ENCODE results near the gene ZNF740. TPM values are rescaled to one million over a fixed set of nuclear protein-coding genes. Genes with fewer than 3 reads are reported as not detected.

ZNF740 gene
- polyA plus RNA-seq, 1 of the 3 experiments (the other 2 are of a cell fraction) = 14.6 TPM

DNA sequence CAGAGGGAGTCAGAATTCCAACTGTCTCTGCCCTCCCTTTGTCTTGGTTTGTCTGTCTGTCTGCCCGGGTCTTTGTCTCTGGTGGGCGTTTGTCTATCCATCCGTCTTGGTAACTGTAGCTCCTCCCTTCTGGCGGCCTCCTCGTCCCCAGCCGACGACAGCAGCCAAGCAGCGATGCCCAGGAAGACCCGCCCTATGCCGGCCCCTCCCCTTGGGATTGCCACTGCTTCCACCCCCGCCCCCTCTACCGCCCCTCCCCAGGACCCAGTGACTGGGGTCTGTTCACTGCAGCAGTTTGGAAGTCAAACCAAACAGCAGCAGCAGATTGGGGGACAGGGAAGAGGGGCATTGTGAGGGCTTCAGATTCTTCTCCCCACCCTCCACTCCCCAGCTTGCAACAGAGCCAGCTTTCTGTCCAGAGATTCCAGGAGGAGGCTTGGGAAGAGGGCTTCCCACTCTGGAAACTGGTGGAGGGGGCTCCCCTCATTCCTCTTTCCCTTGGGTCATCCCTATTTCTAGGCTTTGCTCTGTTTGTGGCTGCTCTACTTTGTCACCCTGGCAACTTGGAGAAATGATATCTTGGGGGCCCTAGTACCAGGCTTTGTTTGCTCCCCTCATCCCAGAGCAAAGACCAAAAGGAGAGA is 53.9 kb downstream of the ZNF740 start:
- H3K4me3 ChIP-seq (ENCODE audit: low read depth in 2 of 2, low read length in 1 of 2) = peak overlapping the region in 1 of 2 experiments; percentile 7; a peak in 1 of 4 replicates
- H3K27me3 ChIP-seq (ENCODE audit: insufficient read depth) = no peaks in the 10 kb centered on the region
- H3K9me2 ChIP-seq = no peaks in the 10 kb centered on the region
- ChIA-PET POLR2A (interaction anchor here (0.7 to 1.5 kb wide), 3 partner anchors 10 to 54 kb away, joined by 3 to 8 read pairs (median 4); partner anchors contain the start of genes CSAD and ZNF740), CTCF (interaction anchor here (0.6 to 4.5 kb wide), 9 partner anchors 9 to 187 kb away, joined by 3 to 19 read pairs (median 3); partner anchors contain the start of gene ESPL1)
- TF ChIP-seq RAD21 (IDR thresholded peaks at IDR 0.05; ENCODE audit: low read length) (no peak), RCOR1 (IDR thresholded peaks at IDR 0.05; ENCODE audit: low read length) (no peak), MXI1 (IDR thresholded peaks at IDR 0.05; ENCODE audit: low read depth, low read length) (no peak), GATA2 (CRISPR knock-in tag; IDR thresholded peaks at IDR 0.05) (no peak), SIN3A (IDR thresholded peaks at IDR 0.05; ENCODE audit: borderline replicate concordance, low read depth, low read length) (no peak), ELF1 (IDR thresholded peaks at IDR 0.05) (no peak)
- TF ChIP-seq, protein P1, sequence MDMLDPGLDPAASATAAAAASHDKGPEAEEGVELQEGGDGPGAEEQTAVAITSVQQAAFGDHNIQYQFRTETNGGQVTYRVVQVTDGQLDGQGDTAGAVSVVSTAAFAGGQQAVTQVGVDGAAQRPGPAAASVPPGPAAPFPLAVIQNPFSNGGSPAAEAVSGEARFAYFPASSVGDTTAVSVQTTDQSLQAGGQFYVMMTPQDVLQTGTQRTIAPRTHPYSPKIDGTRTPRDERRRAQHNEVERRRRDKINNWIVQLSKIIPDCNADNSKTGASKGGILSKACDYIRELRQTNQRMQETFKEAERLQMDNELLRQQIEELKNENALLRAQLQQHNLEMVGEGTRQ (IDR thresholded peaks at IDR 0.05; ENCODE audit: borderline replicate concordance, low read depth, low read length) = no peak
- TF ChIP-seq, protein P2, sequence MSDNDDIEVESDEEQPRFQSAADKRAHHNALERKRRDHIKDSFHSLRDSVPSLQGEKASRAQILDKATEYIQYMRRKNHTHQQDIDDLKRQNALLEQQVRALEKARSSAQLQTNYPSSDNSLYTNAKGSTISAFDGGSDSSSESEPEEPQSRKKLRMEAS (IDR thresholded peaks at IDR 0.05; ENCODE audit: low read depth) = no peak
- TF ChIP-seq, protein P3, sequence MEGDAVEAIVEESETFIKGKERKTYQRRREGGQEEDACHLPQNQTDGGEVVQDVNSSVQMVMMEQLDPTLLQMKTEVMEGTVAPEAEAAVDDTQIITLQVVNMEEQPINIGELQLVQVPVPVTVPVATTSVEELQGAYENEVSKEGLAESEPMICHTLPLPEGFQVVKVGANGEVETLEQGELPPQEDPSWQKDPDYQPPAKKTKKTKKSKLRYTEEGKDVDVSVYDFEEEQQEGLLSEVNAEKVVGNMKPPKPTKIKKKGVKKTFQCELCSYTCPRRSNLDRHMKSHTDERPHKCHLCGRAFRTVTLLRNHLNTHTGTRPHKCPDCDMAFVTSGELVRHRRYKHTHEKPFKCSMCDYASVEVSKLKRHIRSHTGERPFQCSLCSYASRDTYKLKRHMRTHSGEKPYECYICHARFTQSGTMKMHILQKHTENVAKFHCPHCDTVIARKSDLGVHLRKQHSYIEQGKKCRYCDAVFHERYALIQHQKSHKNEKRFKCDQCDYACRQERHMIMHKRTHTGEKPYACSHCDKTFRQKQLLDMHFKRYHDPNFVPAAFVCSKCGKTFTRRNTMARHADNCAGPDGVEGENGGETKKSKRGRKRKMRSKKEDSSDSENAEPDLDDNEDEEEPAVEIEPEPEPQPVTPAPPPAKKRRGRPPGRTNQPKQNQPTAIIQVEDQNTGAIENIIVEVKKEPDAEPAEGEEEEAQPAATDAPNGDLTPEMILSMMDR (IDR thresholded peaks at IDR 0.05) = no peak
- peak overlapping the region; percentile 59; the same call in 1 of the 2 replicates for H2AFZ ChIP-seq (ENCODE audit: low read depth)
- H4K20me1 ChIP-seq (ENCODE audit: insufficient read depth) = no peaks in the 10 kb centered on the region
- H3K4me1 ChIP-seq (ENCODE audit: control insufficient read depth in 1 of 2, insufficient read depth in 2 of 2, low read depth in 1 of 2, low read length in 1 of 2) = peaks cover 33 to 52% of the 10 kb centered on the region in 2 experiments; a peak in 3 of 4 replicates
- peak overlapping the region in 1 of 2 experiments; percentile 85; a peak in 2 of 4 replicates for H3K27ac ChIP-seq (ENCODE audit: low read depth in 2 of 2, low read length in 1 of 2)
- DNase-seq = peak; percentile 86
- no peaks in the 10 kb centered on the region for H3K9me3 ChIP-seq
- H3K79me2 ChIP-seq (ENCODE audit: insufficient read depth) = peaks cover 5% of the 10 kb centered on the region; the same call in 1 of the 2 replicates
- WGBS (ENCODE audit: low lambda C conversion rate) = 18% methylated on average over 11 of the region's 12 CpGs
- H3F3A ChIP-seq (replicated peaks; ENCODE audit: insufficient read depth) = peaks cover 13% of the 10 kb centered on the region
- H3K9ac ChIP-seq = no peak overlapping the region
- no peaks in the 10 kb centered on the region for H3K36me3 ChIP-seq (replicated peaks in 1 of 2; ENCODE audit: control insufficient read depth in 1 of 2, insufficient read depth in 2 of 2, low read length in 1 of 2)
- H3K4me2 ChIP-seq = peak overlapping the region; percentile 84

DNA sequence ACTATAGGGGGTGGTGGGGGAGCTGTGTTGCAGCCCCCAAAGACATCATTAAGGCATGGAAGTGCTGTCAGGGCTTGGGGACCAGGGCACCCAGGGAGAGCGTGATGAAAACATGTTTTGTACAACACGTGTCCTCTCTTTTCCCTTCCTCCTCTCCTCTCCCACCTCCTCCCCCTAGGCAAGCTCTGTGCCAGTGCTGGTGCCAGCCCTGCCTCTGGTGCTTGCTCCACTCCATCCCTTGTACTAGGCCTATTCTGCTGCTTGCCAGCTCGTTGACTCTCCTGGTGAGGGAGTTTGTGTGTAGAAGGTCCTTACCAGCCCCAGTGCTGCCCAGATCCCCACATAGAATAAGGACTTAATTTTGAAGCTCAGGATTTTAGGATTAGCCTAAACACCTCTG is 54.6 kb downstream of the ZNF740 start:
- Histone ChIP-seq H3K9ac (no peak overlapping the region), H2AFZ (ENCODE audit: low read depth) (no peak overlapping the region), H3K36me3 (replicated peaks in 1 of 2; ENCODE audit: control insufficient read depth in 1 of 2, insufficient read depth in 2 of 2, low read length in 1 of 2) (no peaks in the 10 kb centered on the region), H3K9me3 (no peaks in the 10 kb centered on the region), H3K4me3 (ENCODE audit: low read depth in 2 of 2, low read length in 1 of 2) (no peak overlapping the region), H3K4me2 (no peak overlapping the region), H3K27ac (ENCODE audit: low read depth in 2 of 2, low read length in 1 of 2) (no peak overlapping the region; a peak in 1 of 4 replicates), H3K27me3 (ENCODE audit: insufficient read depth) (no peaks in the 10 kb centered on the region), H4K20me1 (ENCODE audit: insufficient read depth) (no peaks in the 10 kb centered on the region), H3K79me2 (ENCODE audit: insufficient read depth) (peaks cover 4% of the 10 kb centered on the region; the same call in 1 of the 2 replicates), H3K4me1 (ENCODE audit: control insufficient read depth in 1 of 2, insufficient read depth in 2 of 2, low read depth in 1 of 2, low read length in 1 of 2) (peaks cover 33 to 48% of the 10 kb centered on the region in 2 experiments; a peak in 3 of 4 replicates), H3F3A (replicated peaks; ENCODE audit: insufficient read depth) (peaks cover 13% of the 10 kb centered on the region), H3K9me2 (no peaks in the 10 kb centered on the region)
- DNase-seq = no peak
- POLR2A ChIA-PET = interaction anchor here (1.5 kb wide), 1 partner anchor 9 kb away, joined by 8 read pairs; no protein-coding TSS in a partner anchor
- 76% methylated on average over 3 of the region's 3 CpGs for WGBS (ENCODE audit: low lambda C conversion rate)
- CTCF ChIA-PET = interaction anchor here (1.2 to 4.5 kb wide), 4 partner anchors 15 to 23 kb away, joined by 3 to 19 read pairs (median 7); no protein-coding TSS in a partner anchor
- TF ChIP-seq TAF1 (IDR thresholded peaks at IDR 0.05; ENCODE audit: borderline replicate concordance, low read depth, low read length) = no peak
- no peak for TF ChIP-seq RFX5 (IDR thresholded peaks at IDR 0.05; ENCODE audit: low read length)
- TF ChIP-seq, protein P4, sequence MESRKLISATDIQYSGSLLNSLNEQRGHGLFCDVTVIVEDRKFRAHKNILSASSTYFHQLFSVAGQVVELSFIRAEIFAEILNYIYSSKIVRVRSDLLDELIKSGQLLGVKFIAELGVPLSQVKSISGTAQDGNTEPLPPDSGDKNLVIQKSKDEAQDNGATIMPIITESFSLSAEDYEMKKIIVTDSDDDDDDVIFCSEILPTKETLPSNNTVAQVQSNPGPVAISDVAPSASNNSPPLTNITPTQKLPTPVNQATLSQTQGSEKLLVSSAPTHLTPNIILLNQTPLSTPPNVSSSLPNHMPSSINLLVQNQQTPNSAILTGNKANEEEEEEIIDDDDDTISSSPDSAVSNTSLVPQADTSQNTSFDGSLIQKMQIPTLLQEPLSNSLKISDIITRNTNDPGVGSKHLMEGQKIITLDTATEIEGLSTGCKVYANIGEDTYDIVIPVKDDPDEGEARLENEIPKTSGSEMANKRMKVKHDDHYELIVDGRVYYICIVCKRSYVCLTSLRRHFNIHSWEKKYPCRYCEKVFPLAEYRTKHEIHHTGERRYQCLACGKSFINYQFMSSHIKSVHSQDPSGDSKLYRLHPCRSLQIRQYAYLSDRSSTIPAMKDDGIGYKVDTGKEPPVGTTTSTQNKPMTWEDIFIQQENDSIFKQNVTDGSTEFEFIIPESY (IDR thresholded peaks at IDR 0.05; ENCODE audit: borderline replicate concordance, low read depth) = no peak
- TF ChIP-seq TCF12 (IDR thresholded peaks at IDR 0.05) = no peak
- TF ChIP-seq EP300 (IDR thresholded peaks at IDR 0.05; ENCODE audit: borderline replicate concordance in 1 of 2, low read depth in 1 of 2, low read length in 1 of 2) = no peak
- TF ChIP-seq CHD2 (IDR thresholded peaks at IDR 0.05; ENCODE audit: low read length, partially characterized antibody) = no peak
- no peak for TF ChIP-seq RCOR1 (IDR thresholded peaks at IDR 0.05; ENCODE audit: low read length)
- TF ChIP-seq, protein P5, sequence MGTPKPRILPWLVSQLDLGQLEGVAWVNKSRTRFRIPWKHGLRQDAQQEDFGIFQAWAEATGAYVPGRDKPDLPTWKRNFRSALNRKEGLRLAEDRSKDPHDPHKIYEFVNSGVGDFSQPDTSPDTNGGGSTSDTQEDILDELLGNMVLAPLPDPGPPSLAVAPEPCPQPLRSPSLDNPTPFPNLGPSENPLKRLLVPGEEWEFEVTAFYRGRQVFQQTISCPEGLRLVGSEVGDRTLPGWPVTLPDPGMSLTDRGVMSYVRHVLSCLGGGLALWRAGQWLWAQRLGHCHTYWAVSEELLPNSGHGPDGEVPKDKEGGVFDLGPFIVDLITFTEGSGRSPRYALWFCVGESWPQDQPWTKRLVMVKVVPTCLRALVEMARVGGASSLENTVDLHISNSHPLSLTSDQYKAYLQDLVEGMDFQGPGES (IDR thresholded peaks at IDR 0.05; ENCODE audit: low read depth, low read length) = no peak
- TF ChIP-seq, protein P6, sequence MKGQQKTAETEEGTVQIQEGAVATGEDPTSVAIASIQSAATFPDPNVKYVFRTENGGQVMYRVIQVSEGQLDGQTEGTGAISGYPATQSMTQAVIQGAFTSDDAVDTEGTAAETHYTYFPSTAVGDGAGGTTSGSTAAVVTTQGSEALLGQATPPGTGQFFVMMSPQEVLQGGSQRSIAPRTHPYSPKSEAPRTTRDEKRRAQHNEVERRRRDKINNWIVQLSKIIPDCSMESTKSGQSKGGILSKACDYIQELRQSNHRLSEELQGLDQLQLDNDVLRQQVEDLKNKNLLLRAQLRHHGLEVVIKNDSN (IDR thresholded peaks at IDR 0.05; ENCODE audit: borderline replicate concordance, low read depth) = no peak
- TF ChIP-seq FOXJ3 (CRISPR knock-in tag; IDR thresholded peaks at IDR 0.05) = no peak
- TF ChIP-seq NRF1 (IDR thresholded peaks at IDR 0.05; ENCODE audit: low read depth, low read length) = no peak
